BJ (cell line): ENCODE results near the gene DEPDC1B. TPM values are rescaled to one million over a fixed set of nuclear protein-coding genes. Genes with fewer than 3 reads are reported as not detected.

Source experiments
- CTCF ChIA-PET: fragments of 350-600 bp; formaldehyde crosslinking; extraction: SDS; loops from one replicate; lab custom pipeline; 2021; ENCODE audit warnings: antibody characterized with exemption, inconsistent platforms; lab: Yijun Ruan, JAX
- POLR2A ChIA-PET: fragments of 300-600 bp; sonication (Branson Sonifier 250); formaldehyde crosslinking; extraction: SDS; loops from one replicate; lab custom pipeline; 2021; ENCODE audit warnings: antibody characterized with exemption; lab: Charles Lee
- DNase-seq: peaks from one replicate; pipeline ENCODE4 v3.0.0-alpha.2; 2011; ENCODE audit warnings: low read depth
- H3K27me3 ChIP-seq: 2 replicates; pipeline ENCODE4 v1.6.0; 2011; ENCODE audit warnings: low read length; ENCODE audit not compliant: control insufficient read depth, insufficient read depth
- H3K36me3 ChIP-seq: 2 replicates; pipeline ENCODE4 v1.5.1; 2011; ENCODE audit warnings: low read length; ENCODE audit not compliant: control insufficient read depth, insufficient read depth
- H3K4me3 ChIP-seq: 2 replicates; pipeline ENCODE4 v1.5.1; 2011; ENCODE audit warnings: low read depth, mild to moderate bottlenecking, control low read depth, low read length
- polyA plus RNA-seq: library from polyadenylated mRNA; depleted of rRNA; stranded (reverse); fragments of >200 nt; gene quantifications from 2 replicates; pipeline ENCODE4 v1.2.3, GENCODE V29; 2011
- TF ChIP-seq, protein P1 (sequence below): IDR thresholded peaks from 2 replicates; pipeline ENCODE4 v1.5.1; 2011; ENCODE audit warnings: low read depth, mild to moderate bottlenecking, control low read depth, inconsistent platforms, low read length, moderate library complexity; ENCODE audit not compliant: insufficient read depth

The DEPDC1B gene
- polyA plus RNA-seq, 1 experiment, result 6.5 TPM

DNA sequence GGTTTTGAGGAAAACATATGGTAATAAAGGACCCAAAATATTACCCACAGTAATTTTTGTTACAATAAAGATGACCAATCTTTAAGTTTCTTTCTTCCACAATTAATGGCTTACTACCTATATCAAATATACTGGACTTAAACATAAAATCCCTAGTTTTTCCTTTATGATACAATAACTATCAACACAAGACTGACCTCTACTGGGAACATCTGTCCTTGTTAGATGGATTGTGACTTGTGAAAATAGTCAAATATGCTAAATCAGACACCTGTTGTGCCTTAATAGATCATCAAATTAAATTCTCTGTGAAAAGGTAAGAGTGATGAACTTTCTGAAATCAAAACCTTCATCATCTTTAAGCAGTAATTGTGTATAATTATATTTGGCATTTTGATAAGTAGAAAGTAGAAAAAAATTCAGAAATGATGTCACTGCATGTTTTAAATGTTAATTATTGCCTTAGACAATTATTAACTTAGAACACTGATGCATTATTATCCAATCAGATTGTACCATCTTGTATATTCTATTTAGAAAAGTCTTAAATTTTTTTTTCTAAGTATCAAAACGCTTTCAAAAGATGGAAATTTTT lies 113.6 kb downstream of the DEPDC1B start:
- no peak overlapping the region for H3K4me3 ChIP-seq
- no peaks in the 10 kb centered on the region for H3K27me3 ChIP-seq
- TF ChIP-seq, protein P1, sequence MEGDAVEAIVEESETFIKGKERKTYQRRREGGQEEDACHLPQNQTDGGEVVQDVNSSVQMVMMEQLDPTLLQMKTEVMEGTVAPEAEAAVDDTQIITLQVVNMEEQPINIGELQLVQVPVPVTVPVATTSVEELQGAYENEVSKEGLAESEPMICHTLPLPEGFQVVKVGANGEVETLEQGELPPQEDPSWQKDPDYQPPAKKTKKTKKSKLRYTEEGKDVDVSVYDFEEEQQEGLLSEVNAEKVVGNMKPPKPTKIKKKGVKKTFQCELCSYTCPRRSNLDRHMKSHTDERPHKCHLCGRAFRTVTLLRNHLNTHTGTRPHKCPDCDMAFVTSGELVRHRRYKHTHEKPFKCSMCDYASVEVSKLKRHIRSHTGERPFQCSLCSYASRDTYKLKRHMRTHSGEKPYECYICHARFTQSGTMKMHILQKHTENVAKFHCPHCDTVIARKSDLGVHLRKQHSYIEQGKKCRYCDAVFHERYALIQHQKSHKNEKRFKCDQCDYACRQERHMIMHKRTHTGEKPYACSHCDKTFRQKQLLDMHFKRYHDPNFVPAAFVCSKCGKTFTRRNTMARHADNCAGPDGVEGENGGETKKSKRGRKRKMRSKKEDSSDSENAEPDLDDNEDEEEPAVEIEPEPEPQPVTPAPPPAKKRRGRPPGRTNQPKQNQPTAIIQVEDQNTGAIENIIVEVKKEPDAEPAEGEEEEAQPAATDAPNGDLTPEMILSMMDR, result 0 out of 2 replicates have a peak, but pooled peaks have one; percentile 12
- CTCF ChIA-PET, result no interaction called here
- POLR2A ChIA-PET, result no interaction called here
- no peaks in the 10 kb centered on the region for H3K36me3 ChIP-seq
- DNase-seq, result no peak

GRCh38 chr5:60585618-60586017 lies 114.3 kb downstream of the DEPDC1B start:
- H3K4me3 ChIP-seq, result no peak overlapping the region
- TF ChIP-seq, protein P1, result no peak
- ChIA-PET POLR2A (no interaction called here), CTCF (no interaction called here)
- no peaks in the 10 kb centered on the region for H3K36me3 ChIP-seq
- DNase-seq, result no peak
- no peaks in the 10 kb centered on the region for H3K27me3 ChIP-seq

DNA sequence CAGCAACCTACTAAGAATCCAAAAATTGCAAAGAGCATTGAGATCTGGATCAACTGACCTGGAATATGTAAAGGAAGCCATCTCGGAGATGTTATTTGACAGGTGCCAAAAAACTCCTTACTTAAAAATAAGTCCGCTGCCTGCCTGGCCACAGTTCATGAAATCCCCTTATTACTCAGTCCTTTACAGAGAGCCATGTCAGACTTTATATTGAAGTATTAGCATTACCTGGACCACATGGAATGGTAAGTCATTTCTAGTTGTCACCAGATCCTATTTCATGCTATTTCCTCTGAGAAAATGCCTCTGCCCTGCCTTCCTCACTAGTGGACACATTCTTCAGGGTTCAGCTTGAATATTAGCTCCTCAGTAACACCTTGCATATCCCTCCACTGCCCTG lies 115.7 kb downstream of the DEPDC1B start:
- no peaks in the 10 kb centered on the region for H3K36me3 ChIP-seq
- no peak for DNase-seq
- H3K4me3 ChIP-seq, result no peak overlapping the region
- H3K27me3 ChIP-seq, result no peaks in the 10 kb centered on the region
- TF ChIP-seq, protein P1, result no peak
- ChIA-PET POLR2A (no interaction called here), CTCF (no interaction called here)

- DNase-seq, result no peak
- H3K36me3 ChIP-seq, result no peaks in the 10 kb centered on the region
- H3K4me3 ChIP-seq, result no peak overlapping the region
- ChIA-PET CTCF (no interaction called here), POLR2A (no interaction called here)
- H3K27me3 ChIP-seq, result no peaks in the 10 kb centered on the region
- TF ChIP-seq, protein P1, result no peak
Measured at GRCh38 chr5:60583616-60584015, 116.3 kb downstream of the DEPDC1B start.

GRCh38 chr5:60578315-60578714 lies 121.7 kb downstream of the DEPDC1B start:
- TF ChIP-seq, protein P1, result no peak
- Histone ChIP-seq H3K36me3 (no peaks in the 10 kb centered on the region), H3K27me3 (no peaks in the 10 kb centered on the region), H3K4me3 (no peak overlapping the region)
- POLR2A ChIA-PET, result no interaction called here
- no peak for DNase-seq
- CTCF ChIA-PET, result no interaction called here
